ENCODE data around the gene PPM1L.

Gene PPM1L

DNA sequence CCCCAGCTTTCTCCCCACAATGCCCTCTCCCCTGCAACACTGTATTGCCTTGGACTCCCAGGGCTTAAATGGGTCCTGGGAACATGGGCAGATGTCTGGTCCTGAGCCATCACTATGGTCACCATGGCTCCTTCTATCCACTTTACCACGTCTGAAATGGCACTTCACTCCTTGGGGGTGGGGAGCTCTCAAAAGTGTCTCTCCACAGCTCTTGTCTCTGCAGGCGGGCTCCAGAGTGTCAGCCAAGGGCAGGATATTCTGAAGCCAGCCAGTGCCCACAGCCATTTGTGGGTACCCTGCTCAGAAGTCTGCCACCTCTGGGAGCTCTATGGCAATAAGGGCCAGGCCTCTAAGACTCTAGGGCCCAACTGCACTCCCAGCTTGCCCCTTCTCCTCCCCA, 163.9 kb downstream of the PPM1L start:
- TF ChIP-seq, protein P1, sequence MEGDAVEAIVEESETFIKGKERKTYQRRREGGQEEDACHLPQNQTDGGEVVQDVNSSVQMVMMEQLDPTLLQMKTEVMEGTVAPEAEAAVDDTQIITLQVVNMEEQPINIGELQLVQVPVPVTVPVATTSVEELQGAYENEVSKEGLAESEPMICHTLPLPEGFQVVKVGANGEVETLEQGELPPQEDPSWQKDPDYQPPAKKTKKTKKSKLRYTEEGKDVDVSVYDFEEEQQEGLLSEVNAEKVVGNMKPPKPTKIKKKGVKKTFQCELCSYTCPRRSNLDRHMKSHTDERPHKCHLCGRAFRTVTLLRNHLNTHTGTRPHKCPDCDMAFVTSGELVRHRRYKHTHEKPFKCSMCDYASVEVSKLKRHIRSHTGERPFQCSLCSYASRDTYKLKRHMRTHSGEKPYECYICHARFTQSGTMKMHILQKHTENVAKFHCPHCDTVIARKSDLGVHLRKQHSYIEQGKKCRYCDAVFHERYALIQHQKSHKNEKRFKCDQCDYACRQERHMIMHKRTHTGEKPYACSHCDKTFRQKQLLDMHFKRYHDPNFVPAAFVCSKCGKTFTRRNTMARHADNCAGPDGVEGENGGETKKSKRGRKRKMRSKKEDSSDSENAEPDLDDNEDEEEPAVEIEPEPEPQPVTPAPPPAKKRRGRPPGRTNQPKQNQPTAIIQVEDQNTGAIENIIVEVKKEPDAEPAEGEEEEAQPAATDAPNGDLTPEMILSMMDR (IDR thresholded peaks at IDR 0.05; ENCODE audit: insufficient read depth, low read length, poor library complexity, severe bottlenecking): no peak

DNA sequence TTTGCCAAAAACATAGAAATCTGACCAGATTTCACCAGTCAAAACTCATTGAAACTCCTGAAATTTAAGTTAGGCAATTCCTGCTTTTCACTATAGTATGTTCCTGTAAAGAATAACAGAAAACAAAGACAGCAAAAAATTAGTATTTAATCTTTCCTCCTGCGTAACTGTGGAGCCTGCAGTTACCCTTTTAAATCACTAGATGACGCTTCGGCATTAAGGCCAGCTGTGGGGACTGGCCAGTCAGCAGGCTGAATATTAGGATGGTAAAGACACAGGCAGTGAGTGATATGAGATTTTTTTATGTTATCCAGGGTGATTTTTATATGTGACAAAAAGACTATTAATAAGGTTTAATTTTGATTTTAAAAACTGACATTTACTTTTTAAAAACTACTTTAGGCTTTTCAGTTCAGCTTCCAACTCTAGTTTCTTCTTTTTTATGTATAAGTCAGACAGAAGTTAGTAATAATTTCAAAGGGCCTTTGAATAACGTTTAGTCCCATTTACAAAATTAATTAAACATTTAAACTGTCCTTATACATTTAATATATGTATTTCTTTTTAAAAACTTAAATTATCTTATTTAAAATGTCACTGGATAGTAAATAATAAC, 165.1 kb downstream of the PPM1L start:
- TF ChIP-seq, protein P1 (IDR thresholded peaks at IDR 0.05; ENCODE audit: insufficient read depth, low read length, poor library complexity, severe bottlenecking): peak; percentile 77
- no peak for DNase-seq (ENCODE audit: extremely low read depth, insufficient read length)
- H3K4me3 ChIP-seq (replicated peaks; ENCODE audit: low read depth, low read length): no peak overlapping the region
- no peaks in the 10 kb centered on the region for H3K36me3 ChIP-seq (ENCODE audit: control insufficient read depth, insufficient read depth, low read length)
- H3K27me3 ChIP-seq (replicated peaks; ENCODE audit: control insufficient read depth, insufficient read depth, low read length): no peaks in the 10 kb centered on the region

More for the DNA sequence above, 163.9 kb downstream of the PPM1L start:
- no peaks in the 10 kb centered on the region for H3K36me3 ChIP-seq (ENCODE audit: control insufficient read depth, insufficient read depth, low read length)
- H3K27me3 ChIP-seq (replicated peaks; ENCODE audit: control insufficient read depth, insufficient read depth, low read length): no peaks in the 10 kb centered on the region
- no peak for DNase-seq (ENCODE audit: extremely low read depth, insufficient read length)
- H3K4me3 ChIP-seq (replicated peaks; ENCODE audit: low read depth, low read length): no peak overlapping the region

DNA sequence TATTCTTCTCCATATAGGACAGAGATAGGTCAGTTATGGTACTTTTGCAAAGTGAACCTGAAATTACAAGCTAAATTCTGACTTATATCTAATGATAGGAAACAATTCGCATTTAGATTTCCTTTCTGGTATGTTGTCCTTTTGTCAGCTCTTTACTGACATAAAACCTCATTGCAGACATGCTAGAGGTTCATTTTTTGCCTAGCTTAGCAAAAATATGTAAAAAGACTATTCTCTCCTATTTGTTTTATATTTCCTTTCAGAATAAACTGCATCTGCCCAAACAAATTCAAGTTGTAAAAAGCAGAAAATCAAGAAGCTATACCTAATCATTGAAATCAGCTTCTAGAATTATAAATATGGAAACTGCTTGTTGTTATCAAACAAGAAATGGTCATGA, 168.7 kb downstream of the PPM1L start:
- Histone ChIP-seq H3K27me3 (replicated peaks; ENCODE audit: control insufficient read depth, insufficient read depth, low read length) (no peaks in the 10 kb centered on the region), H3K4me3 (replicated peaks; ENCODE audit: low read depth, low read length) (no peak overlapping the region), H3K36me3 (ENCODE audit: control insufficient read depth, insufficient read depth, low read length) (no peaks in the 10 kb centered on the region)
- TF ChIP-seq, protein P1 (IDR thresholded peaks at IDR 0.05; ENCODE audit: insufficient read depth, low read length, poor library complexity, severe bottlenecking): no peak
- DNase-seq (ENCODE audit: extremely low read depth, insufficient read length): no peak

DNA sequence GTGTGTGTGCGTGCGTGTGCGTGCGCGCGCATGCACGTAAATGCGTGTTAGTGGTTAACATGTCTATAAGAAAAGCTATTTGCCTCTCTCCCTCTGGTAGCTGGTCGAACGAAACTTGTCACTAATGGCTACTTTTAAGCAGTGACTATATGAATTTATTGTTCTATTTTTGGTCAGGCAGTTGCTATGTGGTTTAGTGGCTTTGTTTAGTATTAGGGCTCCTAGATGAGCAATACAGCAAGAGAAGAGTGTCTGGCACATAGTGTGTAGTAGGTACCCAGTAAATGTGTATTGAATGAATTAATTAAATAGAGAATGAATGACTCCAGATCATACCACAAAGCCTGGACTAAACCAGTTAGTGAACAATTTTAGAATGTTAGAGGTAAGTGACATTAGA, 171.6 kb downstream of the PPM1L start:
- no peak overlapping the region for H3K4me3 ChIP-seq (replicated peaks; ENCODE audit: low read depth, low read length)
- TF ChIP-seq, protein P1 (IDR thresholded peaks at IDR 0.05; ENCODE audit: insufficient read depth, low read length, poor library complexity, severe bottlenecking): no peak

DNA sequence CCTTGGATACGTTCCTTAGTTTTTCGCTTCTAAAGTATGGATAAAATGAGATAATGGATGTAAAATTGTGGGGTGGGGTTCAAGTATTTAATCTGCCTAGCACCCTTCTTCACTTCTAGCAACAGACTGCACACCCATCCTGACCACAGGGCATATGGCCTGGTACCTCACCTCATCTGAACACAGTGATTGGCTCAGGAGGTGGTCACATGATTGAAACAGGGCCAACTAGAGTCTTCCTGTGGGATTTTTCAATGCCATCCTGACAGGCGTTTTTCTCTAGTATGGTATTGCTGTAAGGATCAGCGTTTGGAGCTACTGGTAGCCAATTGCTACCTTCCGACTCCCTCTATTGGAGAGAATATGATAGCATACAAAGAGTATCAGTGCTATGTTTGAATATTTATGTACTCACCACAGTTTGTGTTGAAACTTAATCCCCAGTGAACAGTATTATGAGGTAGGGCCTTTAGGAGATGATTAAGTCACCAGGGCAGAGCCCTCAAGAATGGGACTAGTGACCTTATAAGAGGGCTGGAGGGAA, 172.2 kb downstream of the PPM1L start:
- H3K4me3 ChIP-seq (replicated peaks; ENCODE audit: low read depth, low read length): no peak overlapping the region
- DNase-seq (ENCODE audit: extremely low read depth, insufficient read length): no peak
- no peaks in the 10 kb centered on the region for H3K27me3 ChIP-seq (replicated peaks; ENCODE audit: control insufficient read depth, insufficient read depth, low read length)
- H3K36me3 ChIP-seq (ENCODE audit: control insufficient read depth, insufficient read depth, low read length): no peaks in the 10 kb centered on the region
- TF ChIP-seq, protein P1 (IDR thresholded peaks at IDR 0.05; ENCODE audit: insufficient read depth, low read length, poor library complexity, severe bottlenecking): peak; percentile 31

More for the DNA sequence above, 171.6 kb downstream of the PPM1L start:
- Histone ChIP-seq H3K36me3 (ENCODE audit: control insufficient read depth, insufficient read depth, low read length) (no peaks in the 10 kb centered on the region), H3K27me3 (replicated peaks; ENCODE audit: control insufficient read depth, insufficient read depth, low read length) (no peaks in the 10 kb centered on the region)
- DNase-seq (ENCODE audit: extremely low read depth, insufficient read length): no peak
